Measurements from ENCODE around the gene SASH1.

- TF ChIP-seq CTCF (IDR thresholded peaks at IDR 0.05) (no peak), POLR2A (IDR thresholded peaks at IDR 0.05) (no peak)
Measured at GRCh38 chr6:148460876-148461646, 118.4 kb downstream of the SASH1 start.

All from heart left ventricle (tissue), 13 donors.